Mesendoderm (in vitro differentiated cells): ENCODE data around the gene TSHZ2.

ENCODE experiments used
- DNase-seq: peaks from one replicate; pipeline ENCODE4 v3.0.0; 2013
- H2AK5ac ChIP-seq: 2 replicates; pipeline ENCODE4 v1.6.1; 2013; ENCODE audit warnings: low read length, inconsistent platforms
- H2BK120ac ChIP-seq: 2 replicates; pipeline ENCODE4 v1.6.1; 2013; ENCODE audit warnings: low read depth, mild to moderate bottlenecking, low read length, moderate library complexity, mixed read lengths
- H2BK15ac ChIP-seq: replicated peaks from 2 replicates; pipeline ENCODE4 v1.6.1; 2013; ENCODE audit warnings: low read depth, mild to moderate bottlenecking, moderate library complexity
- H2BK5ac ChIP-seq: 2 replicates; pipeline ENCODE4 v1.6.1; 2013; ENCODE audit warnings: low read length, inconsistent platforms
- H3K18ac ChIP-seq: 2 replicates; pipeline ENCODE4 v1.6.1; 2013; ENCODE audit warnings: mild to moderate bottlenecking, low read length, mixed read lengths
- H3K23ac ChIP-seq: one replicate; pipeline ENCODE4 v1.6.1; 2013; ENCODE audit warnings: low read length
- H3K27ac ChIP-seq: 2 replicates; pipeline ENCODE4 v1.5.1; 2013; ENCODE audit warnings: low read depth, mild to moderate bottlenecking, inconsistent platforms, low read length, moderate library complexity
- H3K27me3 ChIP-seq: 2 replicates; pipeline ENCODE4 v1.6.1; 2013; ENCODE audit warnings: low read length, control low read depth, mild to moderate bottlenecking, inconsistent platforms; ENCODE audit not compliant: insufficient read depth, poor library complexity
- H3K36me3 ChIP-seq: 2 replicates; pipeline ENCODE4 v1.6.1; 2013; ENCODE audit warnings: low read length, inconsistent platforms; ENCODE audit not compliant: control insufficient read depth, insufficient read depth
- H3K4ac ChIP-seq: one replicate; pipeline ENCODE4 v1.6.1; 2013; ENCODE audit warnings: low read depth, mild to moderate bottlenecking, low read length, moderate library complexity
- H3K4me1 ChIP-seq: 2 replicates; pipeline ENCODE4 v1.6.1; 2013; ENCODE audit warnings: low read depth, low read length, inconsistent platforms; ENCODE audit not compliant: control insufficient read depth
- H3K4me2 ChIP-seq: 2 replicates; pipeline ENCODE4 v1.6.1; 2013; ENCODE audit warnings: low read length
- H3K4me3 ChIP-seq: 2 replicates; pipeline ENCODE4 v1.5.1; 2013; ENCODE audit warnings: mild to moderate bottlenecking, low read length
- H3K56ac ChIP-seq: one replicate; pipeline ENCODE4 v1.6.1; 2013; ENCODE audit warnings: low read length
- H3K79me1 ChIP-seq: 2 replicates; pipeline ENCODE4 v1.6.1; 2013; ENCODE audit warnings: low read length, inconsistent platforms
- H3K79me2 ChIP-seq: 2 replicates; pipeline ENCODE4 v1.6.1; 2013; ENCODE audit warnings: mild to moderate bottlenecking, low read length; ENCODE audit not compliant: control insufficient read depth, insufficient read depth
- H3K9ac ChIP-seq: 2 replicates; pipeline ENCODE4 v1.6.1; 2013; ENCODE audit warnings: low read length, inconsistent platforms
- H4K5ac ChIP-seq: one replicate; pipeline ENCODE4 v1.6.1; 2013; ENCODE audit warnings: low read length
- H4K8ac ChIP-seq: one replicate; pipeline ENCODE4 v1.6.1; 2013; ENCODE audit warnings: low read depth, mild to moderate bottlenecking, control low read depth, low read length, moderate library complexity
- WGBS: extraction: QIAGEN DNeasy Blood & Tissue Kit; methylation state at CpG from one replicate; pipeline ENCODE4 v1.1.7; 2013; ENCODE audit warnings: low lambda C conversion rate, missing lambda C conversion rate; ENCODE audit not compliant: insufficient coverage; ENCODE audit errors: extremely low coverage; 5-methylcytosine and 5-hydroxymethylcytosine counted together

TSHZ2 gene

DNA sequence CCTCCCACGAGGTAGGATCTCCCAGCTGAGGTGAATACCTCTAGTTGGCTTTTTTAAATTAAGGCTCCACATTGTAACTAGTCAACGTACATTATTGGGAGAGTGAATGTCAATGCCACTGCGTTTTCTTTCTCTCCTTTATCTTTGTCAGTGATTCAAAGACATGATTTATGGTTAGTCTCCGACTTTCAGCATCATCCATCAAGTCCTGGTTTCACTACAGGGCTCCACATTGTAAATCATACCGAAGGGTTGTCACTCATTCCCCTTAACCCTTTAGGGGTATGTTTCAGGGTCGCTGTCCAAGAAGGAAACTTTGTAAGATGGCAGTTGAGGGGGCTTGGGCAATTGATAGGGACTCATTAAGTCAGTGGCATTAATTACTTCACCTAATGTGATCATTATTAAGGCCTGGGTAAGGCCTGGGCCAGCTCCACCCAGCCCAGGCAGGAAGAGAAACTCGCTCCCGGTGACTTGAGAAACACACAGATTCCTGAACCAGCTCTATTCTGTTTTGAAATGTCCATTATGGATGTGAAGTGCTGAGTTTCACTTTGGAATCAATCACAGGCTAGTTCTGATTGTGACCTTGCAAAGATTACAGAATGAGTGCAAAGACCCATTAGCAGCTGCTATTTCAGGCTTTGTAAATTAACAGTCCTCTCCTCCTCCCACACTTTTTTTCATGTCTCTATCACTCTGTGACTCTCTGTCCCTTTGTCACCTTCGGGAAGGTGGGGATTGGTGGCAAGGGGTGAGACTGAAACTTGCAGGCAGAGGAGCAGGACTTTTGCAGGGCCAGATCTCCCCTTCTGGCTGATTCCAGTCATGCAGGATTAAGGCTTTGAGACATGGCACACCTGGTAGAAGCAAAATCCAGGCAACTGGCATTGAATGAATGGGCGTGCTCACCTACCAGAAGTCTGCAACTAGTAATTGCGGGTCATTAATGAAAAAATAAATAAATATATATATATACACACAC, 222.4 kb downstream of the TSHZ2 start:
- Histone ChIP-seq H4K5ac (no peak overlapping the region), H3K18ac (no peak overlapping the region), H3K27me3 (no peaks in the 10 kb centered on the region), H3K27ac (no peak overlapping the region), H2AK5ac (no peak overlapping the region), H3K4me2 (no peak overlapping the region), H3K4me3 (no peak overlapping the region), H2BK5ac (no peak overlapping the region), H3K23ac (no peak overlapping the region), H3K79me2 (no peaks in the 10 kb centered on the region), H3K56ac (no peak overlapping the region), H3K4ac (no peak overlapping the region), H3K4me1 (no peaks in the 10 kb centered on the region), H3K36me3 (no peaks in the 10 kb centered on the region), H3K9ac (no peak overlapping the region), H2BK15ac (no peak overlapping the region), H4K8ac (no peak overlapping the region), H2BK120ac (no peak overlapping the region), H3K79me1 (no peaks in the 10 kb centered on the region)
- no peak for DNase-seq
- WGBS = no CpG with 5 or more reads among the region's 11 CpGs

DNA sequence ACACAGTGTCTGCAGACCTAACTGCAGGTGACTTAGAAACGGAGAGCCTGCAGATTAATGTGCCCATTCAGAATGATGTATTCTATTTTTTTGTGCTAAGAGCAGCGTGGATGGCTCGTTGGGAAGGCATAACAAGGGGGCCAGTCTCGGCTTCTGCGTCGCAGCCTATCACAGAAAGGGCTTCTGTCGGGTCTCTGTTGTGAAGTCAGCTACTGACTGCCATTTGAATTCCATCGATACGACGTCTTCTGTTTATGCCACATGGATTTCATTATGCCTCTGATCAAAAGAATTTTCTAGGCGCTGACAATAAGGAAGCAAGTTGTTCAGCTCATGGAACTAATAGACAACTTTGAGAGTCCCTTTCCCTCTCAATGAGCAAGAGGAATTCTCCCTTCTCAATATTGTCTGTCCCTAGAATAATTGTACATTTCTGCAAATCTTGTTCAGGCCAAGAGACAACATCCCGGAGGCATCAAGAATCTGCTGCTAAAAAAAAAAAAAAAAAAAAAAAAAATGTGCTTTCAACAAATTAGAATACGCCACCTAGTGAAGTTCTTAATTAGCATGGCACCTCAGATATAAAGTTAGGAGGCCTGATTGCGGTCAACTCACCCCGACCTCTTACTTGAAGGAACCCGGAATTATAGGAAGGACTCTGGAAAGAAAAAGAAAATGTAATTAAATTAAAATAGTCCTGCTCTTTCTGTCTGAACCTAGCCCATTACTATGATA, 223.9 kb downstream of the TSHZ2 start:
- Histone ChIP-seq H3K4me3 (no peak overlapping the region), H4K5ac (no peak overlapping the region), H3K4me2 (no peak overlapping the region), H4K8ac (no peak overlapping the region), H3K27me3 (no peaks in the 10 kb centered on the region), H2BK5ac (no peak overlapping the region), H3K79me2 (no peaks in the 10 kb centered on the region), H2BK15ac (no peak overlapping the region), H3K9ac (no peak overlapping the region), H3K23ac (no peak overlapping the region), H3K18ac (no peak overlapping the region), H3K56ac (no peak overlapping the region), H2AK5ac (no peak overlapping the region), H3K4me1 (no peaks in the 10 kb centered on the region), H3K27ac (no peak overlapping the region), H3K4ac (no peak overlapping the region), H3K36me3 (no peaks in the 10 kb centered on the region), H2BK120ac (no peak overlapping the region), H3K79me1 (no peaks in the 10 kb centered on the region)
- no CpG with 5 or more reads among the region's 16 CpGs for WGBS
- DNase-seq = no peak

DNA sequence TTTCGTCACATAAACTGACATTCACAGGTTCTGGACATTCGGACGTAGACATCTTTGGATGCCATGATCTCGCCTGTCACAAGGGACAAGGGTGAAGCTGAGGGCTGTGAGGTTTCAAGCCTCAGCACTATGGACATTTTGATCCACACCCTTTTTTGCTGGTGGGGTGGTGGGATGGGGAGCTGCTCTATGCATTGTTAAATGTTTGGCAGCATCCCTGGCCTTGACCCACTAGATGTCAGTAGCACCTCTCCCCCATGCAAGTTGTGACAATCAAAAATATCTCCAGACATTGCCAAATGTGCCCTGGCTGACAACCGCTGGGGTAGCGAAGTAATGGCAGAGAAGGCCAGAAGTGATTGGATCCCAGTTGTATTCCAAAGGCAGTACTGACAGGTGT, 229.4 kb downstream of the TSHZ2 start:
- H4K8ac ChIP-seq = no peak overlapping the region
- no peaks in the 10 kb centered on the region for H3K79me2 ChIP-seq
- H3K4ac ChIP-seq = no peak overlapping the region
- H2BK5ac ChIP-seq = no peak overlapping the region
- H3K4me3 ChIP-seq = no peak overlapping the region
- H3K56ac ChIP-seq = no peak overlapping the region
- no CpG with 5 or more reads among the region's 6 CpGs for WGBS
- H2BK120ac ChIP-seq = no peak overlapping the region
- H3K4me1 ChIP-seq = no peaks in the 10 kb centered on the region
- no peak overlapping the region for H3K27ac ChIP-seq
- no peaks in the 10 kb centered on the region for H3K79me1 ChIP-seq
- H3K4me2 ChIP-seq = no peak overlapping the region
- no peak overlapping the region for H3K18ac ChIP-seq
- no peak overlapping the region for H3K23ac ChIP-seq
- no peaks in the 10 kb centered on the region for H3K36me3 ChIP-seq
- H2BK15ac ChIP-seq = no peak overlapping the region
- DNase-seq = no peak
- no peaks in the 10 kb centered on the region for H3K27me3 ChIP-seq
- no peak overlapping the region for H4K5ac ChIP-seq
- H2AK5ac ChIP-seq = no peak overlapping the region
- no peak overlapping the region for H3K9ac ChIP-seq

DNA sequence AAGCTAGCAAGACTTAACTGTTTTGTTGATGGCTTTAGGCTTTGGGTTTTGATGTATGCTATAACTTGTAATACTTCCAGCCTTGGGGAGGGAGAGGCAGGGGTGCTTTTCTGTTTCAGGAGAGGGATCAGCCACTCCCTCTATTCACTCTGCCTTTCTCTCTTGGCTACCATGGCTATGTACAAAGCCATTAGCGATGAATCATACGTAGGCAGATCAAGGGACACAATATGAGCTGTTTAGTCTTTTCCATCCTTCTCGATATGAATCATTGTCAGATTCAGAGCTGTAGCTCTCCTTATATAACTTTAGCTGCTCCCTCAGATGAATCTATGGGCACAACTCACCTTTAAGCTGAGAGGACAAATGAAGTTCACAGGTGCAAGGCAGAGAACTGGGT, 230.6 kb downstream of the TSHZ2 start:
- no peak overlapping the region for H3K27ac ChIP-seq
- H3K4me3 ChIP-seq = no peak overlapping the region
- no peak overlapping the region for H3K23ac ChIP-seq
- no peak overlapping the region for H2BK120ac ChIP-seq
- H2AK5ac ChIP-seq = no peak overlapping the region
- H3K79me1 ChIP-seq = no peaks in the 10 kb centered on the region
- DNase-seq = no peak
- H3K79me2 ChIP-seq = no peaks in the 10 kb centered on the region
- no peaks in the 10 kb centered on the region for H3K27me3 ChIP-seq
- no peak overlapping the region for H3K4me2 ChIP-seq
- H2BK5ac ChIP-seq = no peak overlapping the region
- H3K9ac ChIP-seq = no peak overlapping the region
- no peak overlapping the region for H2BK15ac ChIP-seq
- no peak overlapping the region for H4K5ac ChIP-seq
- H4K8ac ChIP-seq = no peak overlapping the region
- no peak overlapping the region for H3K56ac ChIP-seq
- no peaks in the 10 kb centered on the region for H3K36me3 ChIP-seq
- H3K4ac ChIP-seq = no peak overlapping the region
- no CpG with 5 or more reads among the region's 3 CpGs for WGBS
- no peaks in the 10 kb centered on the region for H3K4me1 ChIP-seq
- no peak overlapping the region for H3K18ac ChIP-seq

DNA sequence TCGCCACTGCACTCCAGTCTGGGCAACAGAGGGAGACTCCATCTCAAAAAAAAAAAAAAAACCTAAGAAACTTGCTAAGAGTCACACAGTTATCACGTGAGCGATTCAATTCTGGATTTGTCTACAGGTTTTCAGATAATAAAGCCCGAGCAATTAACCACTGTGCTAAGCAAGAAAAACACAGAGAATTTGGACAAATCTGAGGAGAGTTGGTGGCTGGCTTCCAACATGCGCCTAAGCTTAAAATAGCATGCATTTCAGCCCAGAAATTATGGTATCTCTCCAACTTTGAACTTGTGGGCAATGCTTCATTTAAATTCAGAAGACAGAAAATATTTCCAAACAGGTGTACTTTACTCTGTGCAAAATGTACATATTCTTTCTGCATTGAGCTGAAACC, 232.9 kb downstream of the TSHZ2 start:
- Histone ChIP-seq H2BK5ac (no peak overlapping the region), H3K27ac (no peak overlapping the region), H3K23ac (no peak overlapping the region), H3K36me3 (no peaks in the 10 kb centered on the region), H2BK15ac (no peak overlapping the region), H3K27me3 (no peaks in the 10 kb centered on the region), H3K4me2 (no peak overlapping the region), H3K4me1 (no peaks in the 10 kb centered on the region), H3K18ac (no peak overlapping the region), H3K56ac (no peak overlapping the region), H4K5ac (no peak overlapping the region), H2AK5ac (no peak overlapping the region), H2BK120ac (no peak overlapping the region), H3K9ac (no peak overlapping the region), H3K79me2 (no peaks in the 10 kb centered on the region), H3K79me1 (no peaks in the 10 kb centered on the region), H3K4ac (no peak overlapping the region), H3K4me3 (no peak overlapping the region), H4K8ac (no peak overlapping the region)
- DNase-seq = no peak
- no CpG with 5 or more reads among the region's 5 CpGs for WGBS
